Esophagus squamous epithelium (tissue), 4 donors: Measurements from ENCODE around the gene PALM.

ENCODE experiments used
- CTCF ChIP-seq, 6 experiments: fragments of 450-650 bp in 4 of 6; fragments of 200-600 bp in 2 of 6; sonication (generic) in 2 of 6; IDR thresholded peaks; one replicate each; pipeline ENCODE4 v1.5.1; 2016 to 2019; ENCODE audit warnings: antibody characterized with exemption in 6 of 6, mild to moderate bottlenecking in 4 of 6, moderate library complexity in 4 of 6
- POLR2A ChIP-seq, 4 donors: fragments of 450-650 bp; IDR thresholded peaks; one replicate each; pipeline ENCODE4 v1.6.1; 2017; ENCODE audit warnings: antibody characterized with exemption in 4 of 4, mild to moderate bottlenecking in 4 of 4, moderate library complexity in 3 of 4

DNA sequence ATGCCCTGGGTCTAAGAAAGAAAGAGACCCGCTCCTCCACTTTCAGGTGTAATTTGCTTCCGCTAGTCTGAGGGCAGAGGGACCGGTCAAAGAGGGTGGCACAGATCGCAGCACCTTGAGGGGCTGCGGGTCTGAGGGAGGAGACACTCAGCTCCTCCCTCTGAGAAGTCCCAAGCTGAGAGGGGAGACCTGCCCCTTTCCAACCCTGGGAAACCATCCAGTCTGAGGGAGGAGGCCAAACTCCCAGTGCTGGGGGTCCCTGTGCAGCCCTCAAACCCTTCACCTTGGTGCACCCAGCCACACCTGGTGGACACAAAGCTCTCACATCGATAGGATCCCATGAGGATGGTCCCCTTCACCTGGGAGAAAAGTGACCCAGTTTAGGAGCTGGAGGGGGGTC, 55.1 kb downstream of the PALM start:
- TF ChIP-seq CTCF (IDR thresholded peaks at IDR 0.05) (no peak), POLR2A (IDR thresholded peaks at IDR 0.05) (no peak)
